Measurements from ENCODE around the gene TTC28.

- TF ChIP-seq CTCF (IDR thresholded peaks at IDR 0.05; ENCODE audit: poor library complexity, severe bottlenecking) = no peak
- TF ChIP-seq RAD21 (conservative IDR thresholded peaks at IDR 0.05) = no peak
Observed at GRCh38 chr22:28269277-28269676, 410.4 kb downstream of the TTC28 start.

Measured in neural cell (in vitro differentiated cells).